Measurements from ENCODE around the gene KCTD7. TPM values are rescaled to one million over a fixed set of nuclear protein-coding genes. Genes with fewer than 3 reads are reported as not detected.
A peak's percentile ranks its signal among the peaks of the same experiment; 100 is the strongest.

The KCTD7 gene
- total RNA-seq, 1 experiment from 2014 or later: 28.0 TPM

DNA sequence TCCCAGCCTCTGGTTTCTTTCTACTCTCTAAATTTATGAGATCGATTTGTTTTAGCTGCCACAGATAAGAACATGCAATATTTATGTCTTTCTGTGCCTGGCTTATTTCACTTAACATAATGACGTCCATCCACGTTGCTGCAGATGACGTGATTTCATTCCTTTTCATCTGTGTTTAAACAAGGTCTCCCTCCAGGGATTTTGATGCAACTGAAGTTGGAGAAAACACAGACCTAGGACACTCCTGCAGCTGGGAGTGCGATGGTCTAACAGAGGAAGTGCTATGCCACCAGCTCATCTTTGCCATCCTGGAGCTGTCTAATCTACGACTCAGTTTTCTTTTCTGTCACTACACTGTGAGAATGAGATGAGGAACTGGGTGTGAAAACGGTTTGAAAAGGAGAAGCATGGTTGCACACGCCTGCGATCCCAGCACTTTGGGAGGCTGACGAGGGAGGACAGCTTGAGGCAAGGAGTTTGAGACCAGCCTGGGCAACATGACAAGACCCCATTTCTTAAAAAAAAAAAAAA is 1.5 kb upstream of the KCTD7 start:
- H3K27me3 ChIP-seq (ENCODE audit: control insufficient read depth, insufficient read depth, low read length): no peaks in the 10 kb centered on the region
- peaks cover 4% of the 10 kb centered on the region; the same call in 1 of the 2 replicates for H3K4me1 ChIP-seq (ENCODE audit: control insufficient read depth, insufficient read depth, low read length)
- TF ChIP-seq SIN3A (IDR thresholded peaks at IDR 0.05; ENCODE audit: borderline replicate concordance, insufficient read depth, low read depth, low read length): no peak
- TF ChIP-seq TCF7L2 (IDR thresholded peaks at IDR 0.05; ENCODE audit: low read depth, low read length): no peak
- BruUV-seq (replicated peaks): no TSS peak
- ChIA-PET CTCF (interaction anchor here (0.7 kb wide), 1 partner anchor 26 kb away, joined by 11 read pairs; no protein-coding TSS in a partner anchor), POLR2A (no interaction called here)
- peak overlapping the region in 1 of 2 experiments; percentile 83; a peak in 2 of 4 replicates for H3K4me3 ChIP-seq (ENCODE audit: low read depth in 2 of 2, low read length in 2 of 2)
- intact Hi-C loops (cut with micrococcal nuclease; ENCODE audit: unreplicated experiment) (no loop called here), in situ Hi-C loops (cut with HindIII; ENCODE audit: low pct_unique_long_range_greater_than_20kb, low sequenced_read_pairs) (no loop called here)
- no peak overlapping the region for H3K27ac ChIP-seq (ENCODE audit: low read length)
- H3K9me3 ChIP-seq (ENCODE audit: control insufficient read depth, insufficient read depth, low read depth, low read length): no peaks in the 10 kb centered on the region
- ATAC-seq (no peak), DNase-seq (ENCODE audit: low read depth, low spot score) (no peak)
- H3K36me3 ChIP-seq (ENCODE audit: control insufficient read depth, insufficient read depth, low read length): no peaks in the 10 kb centered on the region

DNA sequence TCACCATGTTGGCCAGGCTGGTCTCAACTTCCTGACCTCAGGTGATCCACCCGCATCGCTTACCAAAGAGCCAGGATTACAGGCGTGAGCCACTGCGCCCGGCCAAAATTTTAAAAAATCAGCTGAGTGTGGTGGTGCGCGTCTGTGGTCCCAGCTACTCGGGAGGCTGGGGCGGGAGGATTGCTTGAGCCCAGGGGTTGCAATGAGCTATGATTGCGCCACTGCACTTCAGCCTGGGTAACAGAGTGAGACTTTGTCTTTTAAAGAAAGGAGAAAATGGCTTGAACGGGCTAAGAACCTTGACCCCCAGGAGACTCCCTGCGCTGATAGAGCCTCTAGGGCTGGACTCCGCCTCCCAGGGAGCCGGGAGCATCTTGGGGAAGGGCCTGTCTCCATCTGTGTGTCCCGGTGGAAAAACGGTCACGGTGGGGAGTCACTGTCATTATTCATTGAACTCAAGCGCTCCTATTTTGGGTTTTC is 760 bp upstream of the KCTD7 start:
- DNase-seq (ENCODE audit: low read depth, low spot score): no peak
- peak; percentile 56 for ATAC-seq
- peak overlapping the region; percentile 89 for H3K27ac ChIP-seq (ENCODE audit: low read length)
- no peak for TF ChIP-seq POLR2AphosphoS5 (IDR thresholded peaks at IDR 0.05; ENCODE audit: low read depth, low read length)
- no peaks in the 10 kb centered on the region for H3K27me3 ChIP-seq (ENCODE audit: control insufficient read depth, insufficient read depth, low read length)
- in situ Hi-C loops (cut with HindIII; ENCODE audit: low pct_unique_long_range_greater_than_20kb, low sequenced_read_pairs): no loop called here
- BruUV-seq (replicated peaks): TSS peak; percentile 97
- ChIA-PET POLR2A (no interaction called here), CTCF (interaction anchor here (0.7 kb wide), 1 partner anchor 27 kb away, joined by 11 read pairs; no protein-coding TSS in a partner anchor)
- no peaks in the 10 kb centered on the region for H3K36me3 ChIP-seq (ENCODE audit: control insufficient read depth, insufficient read depth, low read length)
- H3K9me3 ChIP-seq (ENCODE audit: control insufficient read depth, insufficient read depth, low read depth, low read length): no peaks in the 10 kb centered on the region
- peaks cover 4% of the 10 kb centered on the region; the same call in 1 of the 2 replicates for H3K4me1 ChIP-seq (ENCODE audit: control insufficient read depth, insufficient read depth, low read length)
- H3K4me3 ChIP-seq (ENCODE audit: low read depth in 2 of 2, low read length in 2 of 2): peak overlapping the region; percentile 75 to 83
- intact Hi-C loops (cut with micrococcal nuclease; ENCODE audit: unreplicated experiment): no loop called here

DNA sequence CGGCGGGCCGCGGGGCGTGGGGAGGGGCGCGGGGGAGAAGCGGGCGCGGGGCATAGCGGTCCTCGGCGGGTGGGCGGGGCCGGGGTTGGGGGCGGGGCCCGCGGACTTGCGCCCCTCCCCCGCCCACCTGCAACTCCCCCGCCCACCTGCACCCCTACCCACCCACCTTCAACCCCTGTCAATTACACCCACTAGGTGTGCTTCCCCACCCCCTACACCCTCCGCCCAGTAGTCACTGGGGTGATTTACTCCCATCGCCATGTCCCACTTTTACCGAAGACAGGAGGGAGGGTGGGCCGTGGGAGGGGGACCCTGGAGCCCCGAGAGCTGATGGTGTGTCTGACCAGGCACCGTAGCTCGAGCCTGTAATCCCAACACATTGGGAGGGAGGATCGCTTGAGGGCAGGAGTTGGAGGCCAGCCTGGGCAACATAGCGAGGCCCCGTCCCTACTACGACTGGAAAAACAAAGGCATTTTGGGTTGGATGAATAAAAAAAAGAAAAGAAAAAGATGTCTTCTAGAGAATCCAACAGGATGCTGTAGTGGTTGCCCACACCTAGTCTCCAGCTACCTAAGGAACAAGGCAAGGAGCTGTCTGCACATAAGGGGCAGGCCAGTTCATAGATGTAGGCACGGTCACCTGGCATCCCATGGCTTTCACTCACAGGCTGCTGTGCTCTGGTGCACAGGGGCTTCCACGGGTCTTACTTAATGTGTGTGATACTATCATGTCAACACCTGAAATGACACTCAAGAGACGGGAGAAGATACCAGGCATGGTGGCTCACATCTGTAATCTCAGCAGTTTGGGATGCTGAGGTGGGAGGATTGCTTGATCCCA is 761 bp downstream of the KCTD7 start:
- intact Hi-C loops (cut with micrococcal nuclease; ENCODE audit: unreplicated experiment): no loop called here
- peak overlapping the region; percentile 71 for H3K27ac ChIP-seq (ENCODE audit: low read length)
- peaks cover 4% of the 10 kb centered on the region; the same call in 1 of the 2 replicates for H3K4me1 ChIP-seq (ENCODE audit: control insufficient read depth, insufficient read depth, low read length)
- in situ Hi-C loops (cut with HindIII; ENCODE audit: low pct_unique_long_range_greater_than_20kb, low sequenced_read_pairs): no loop called here
- ATAC-seq: peak; percentile 28
- H3K27me3 ChIP-seq (ENCODE audit: control insufficient read depth, insufficient read depth, low read length): no peaks in the 10 kb centered on the region
- H3K9me3 ChIP-seq (ENCODE audit: control insufficient read depth, insufficient read depth, low read depth, low read length): no peaks in the 10 kb centered on the region
- DNase-seq (ENCODE audit: low read depth, low spot score): no peak
- H3K4me3 ChIP-seq (ENCODE audit: low read depth in 2 of 2, low read length in 2 of 2): peak overlapping the region; percentile 75 to 77
- no TSS peak for BruUV-seq (replicated peaks)
- TF ChIP-seq POLR2AphosphoS5 (IDR thresholded peaks at IDR 0.05; ENCODE audit: low read depth, low read length) (no peak), SIN3A (IDR thresholded peaks at IDR 0.05; ENCODE audit: borderline replicate concordance, insufficient read depth, low read depth, low read length) (0 out of 2 replicates have a peak, but pooled peaks have one; percentile 9)
- no peaks in the 10 kb centered on the region for H3K36me3 ChIP-seq (ENCODE audit: control insufficient read depth, insufficient read depth, low read length)
- POLR2A ChIA-PET: interaction anchor here (0.6 to 0.7 kb wide), 4 partner anchors 36 to 385 kb away, joined by 3 to 7 read pairs (median 4); no protein-coding TSS in a partner anchor
- CTCF ChIA-PET: no interaction called here

DNA sequence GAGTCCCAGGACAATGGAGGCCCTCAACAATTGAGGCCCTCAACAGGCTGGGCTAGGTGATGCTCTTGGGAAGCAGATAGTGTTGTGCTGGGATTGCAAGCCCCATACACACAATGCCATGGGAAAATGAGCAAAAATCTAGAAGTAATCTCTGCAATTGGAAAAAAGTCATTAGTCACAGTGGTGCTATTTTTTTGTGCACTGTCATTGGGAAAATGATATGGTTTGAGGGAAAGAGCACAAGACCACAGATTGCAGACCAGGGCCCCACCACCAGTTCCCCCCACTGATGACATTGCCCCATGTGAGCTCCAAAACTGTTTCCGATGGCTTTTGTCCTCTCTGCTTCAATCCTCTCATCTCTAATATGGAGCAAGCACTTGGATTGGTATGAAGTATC is 1.9 kb downstream of the KCTD7 start:
- TF ChIP-seq SIN3A (IDR thresholded peaks at IDR 0.05; ENCODE audit: borderline replicate concordance, insufficient read depth, low read depth, low read length): no peak
- TF ChIP-seq TCF7L2 (IDR thresholded peaks at IDR 0.05; ENCODE audit: low read depth, low read length): no peak
- in situ Hi-C loops (cut with HindIII; ENCODE audit: low pct_unique_long_range_greater_than_20kb, low sequenced_read_pairs): no loop called here

More for the DNA sequence above, 1.9 kb downstream of the KCTD7 start:
- CTCF ChIA-PET: no interaction called here
- no peaks in the 10 kb centered on the region for H3K27me3 ChIP-seq (ENCODE audit: control insufficient read depth, insufficient read depth, low read length)
- no peak overlapping the region for H3K4me3 ChIP-seq (ENCODE audit: low read depth in 2 of 2, low read length in 2 of 2)
- no TSS peak for BruUV-seq (replicated peaks)
- ATAC-seq: no peak
- H3K27ac ChIP-seq (ENCODE audit: low read length): no peak overlapping the region
- H3K9me3 ChIP-seq (ENCODE audit: control insufficient read depth, insufficient read depth, low read depth, low read length): no peaks in the 10 kb centered on the region
- POLR2A ChIA-PET: no interaction called here
- H3K36me3 ChIP-seq (ENCODE audit: control insufficient read depth, insufficient read depth, low read length): no peaks in the 10 kb centered on the region
- intact Hi-C loops (cut with micrococcal nuclease; ENCODE audit: unreplicated experiment): no loop called here
- no peak for DNase-seq (ENCODE audit: low read depth, low spot score)
- peaks cover 4% of the 10 kb centered on the region; the same call in 1 of the 2 replicates for H3K4me1 ChIP-seq (ENCODE audit: control insufficient read depth, insufficient read depth, low read length)

Measured in Panc1 (cell line).